Right lung (tissue), 5 donors: ENCODE data around the gene SOX30. TPM values are rescaled to one million over a fixed set of nuclear protein-coding genes. Genes with fewer than 3 reads are reported as not detected.

Experiments
- DNase-seq, 2 donors: peaks; one replicate each; pipeline ENCODE4 v3.0.0-alpha.2; 2013
- polyA plus RNA-seq, 5 donors: library from polyadenylated mRNA; unstranded; fragments of 120-200 nt; gene quantifications; one replicate each; pipeline versions ENCODE4 v1.2.1 to v1.2.3, GENCODE V29; 2013; ENCODE audit warnings: inconsistent platforms in 1 of 5, low replicate concordance in 1 of 5; ENCODE audit not compliant: insufficient read length in 5 of 5, insufficient read depth in 1 of 5

The SOX30 gene
- polyA plus RNA-seq, 5 donors, result 0.14 to 0.46 (median 0.23) TPM

DNA sequence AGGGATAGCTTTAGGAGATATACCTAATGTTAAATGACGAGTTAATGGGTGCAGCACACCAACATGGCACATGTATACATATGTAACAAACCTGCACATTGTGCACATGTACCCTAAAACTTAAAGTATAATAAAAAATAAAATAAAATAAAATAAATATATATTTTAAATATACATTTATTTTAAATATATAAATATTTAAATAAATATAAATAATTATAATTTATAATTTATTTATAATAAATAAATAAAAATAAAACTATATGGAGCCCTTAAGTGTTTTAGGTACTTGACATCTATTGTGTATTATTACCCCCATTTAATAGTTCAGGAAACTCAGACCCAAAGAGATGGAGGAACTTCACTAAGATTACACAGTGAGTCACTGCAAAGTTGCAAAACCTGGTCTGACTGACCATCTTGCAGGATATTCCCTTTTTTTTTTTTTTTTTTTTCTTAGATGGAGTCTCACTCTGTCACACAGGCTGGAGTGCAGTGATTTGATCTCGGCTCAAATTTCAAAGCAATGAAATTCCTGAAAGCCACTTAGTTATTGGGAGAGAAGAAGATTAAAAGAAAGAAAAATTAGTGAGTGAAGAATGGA is 13.3 kb upstream of the SOX30 start:
- DNase-seq, result no peak

DNA sequence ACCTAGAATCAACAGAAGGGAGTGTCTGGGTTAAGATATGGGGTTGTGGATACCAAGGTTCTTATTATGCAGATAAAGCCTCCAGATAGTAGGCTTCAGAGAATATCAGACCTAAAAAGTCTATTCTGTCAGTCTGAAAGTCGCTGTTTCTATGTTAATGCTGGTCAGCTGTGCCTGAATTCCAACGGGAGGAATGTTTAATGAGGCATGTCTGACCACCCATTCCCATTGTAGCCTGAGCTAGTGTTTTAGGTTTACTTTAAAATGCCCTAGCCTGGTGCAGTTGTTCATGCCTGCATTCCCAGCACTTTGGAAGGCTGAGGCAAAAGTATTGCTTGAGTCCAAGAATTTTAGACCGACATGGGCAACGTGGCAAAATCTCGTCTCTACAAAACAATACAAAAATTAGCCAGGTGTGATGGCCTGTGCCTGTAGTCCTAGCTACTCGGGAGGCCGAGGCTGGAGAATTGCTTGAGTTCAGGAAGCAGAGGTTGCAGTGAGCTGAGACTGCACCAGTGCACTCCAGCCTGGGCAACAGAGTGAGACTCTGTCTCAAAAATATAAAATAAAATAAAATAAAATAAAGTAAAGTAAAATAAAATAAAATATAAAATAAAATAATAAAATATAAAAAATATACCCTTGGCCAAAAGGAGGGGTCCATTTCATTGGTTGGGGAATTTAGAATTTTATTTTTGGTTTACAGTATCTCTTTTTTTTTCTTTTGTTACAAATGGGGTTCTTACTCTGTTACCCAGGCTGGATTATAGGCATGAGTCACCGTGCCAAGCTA is 7.8 kb upstream of the SOX30 start:
- no peak for DNase-seq

DNA sequence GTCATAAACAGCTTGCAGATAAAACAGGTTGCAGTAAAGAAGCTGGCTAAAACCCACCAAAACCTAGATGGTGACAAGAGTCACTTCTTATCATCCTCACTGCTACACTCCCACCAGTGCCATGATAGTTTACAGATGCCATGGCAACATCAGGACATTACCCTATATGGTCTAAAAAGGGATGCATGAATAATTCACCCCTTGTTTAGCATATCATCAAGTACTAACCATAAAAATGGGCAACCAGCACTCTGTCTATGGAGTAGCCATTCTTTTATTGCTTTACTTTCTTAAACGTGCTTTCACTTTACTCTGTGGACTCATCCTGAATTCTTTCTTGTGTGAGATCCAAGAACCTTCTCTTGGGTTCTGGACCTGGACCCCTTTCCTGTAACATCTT is 6.7 kb upstream of the SOX30 start:
- DNase-seq, result no peak

DNA sequence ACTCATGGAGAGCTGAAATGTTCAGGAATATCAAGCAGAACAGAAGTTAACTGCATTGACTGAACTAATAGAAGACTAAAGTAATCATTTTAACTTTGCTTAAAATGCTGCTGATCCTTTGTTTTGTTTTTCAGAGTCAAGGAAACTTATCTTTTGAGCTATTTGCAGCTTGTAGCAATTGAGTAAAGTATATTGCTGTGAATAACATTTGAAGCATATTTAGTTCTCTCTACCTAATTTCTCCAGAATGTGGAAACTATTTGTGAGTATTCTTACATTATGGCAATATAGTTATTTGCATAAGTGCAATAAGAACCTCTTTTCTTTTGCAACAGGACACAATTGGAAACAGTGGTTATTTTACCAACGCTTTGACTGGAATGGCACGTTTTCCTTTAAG is 5.3 kb upstream of the SOX30 start:
- no peak for DNase-seq

DNA sequence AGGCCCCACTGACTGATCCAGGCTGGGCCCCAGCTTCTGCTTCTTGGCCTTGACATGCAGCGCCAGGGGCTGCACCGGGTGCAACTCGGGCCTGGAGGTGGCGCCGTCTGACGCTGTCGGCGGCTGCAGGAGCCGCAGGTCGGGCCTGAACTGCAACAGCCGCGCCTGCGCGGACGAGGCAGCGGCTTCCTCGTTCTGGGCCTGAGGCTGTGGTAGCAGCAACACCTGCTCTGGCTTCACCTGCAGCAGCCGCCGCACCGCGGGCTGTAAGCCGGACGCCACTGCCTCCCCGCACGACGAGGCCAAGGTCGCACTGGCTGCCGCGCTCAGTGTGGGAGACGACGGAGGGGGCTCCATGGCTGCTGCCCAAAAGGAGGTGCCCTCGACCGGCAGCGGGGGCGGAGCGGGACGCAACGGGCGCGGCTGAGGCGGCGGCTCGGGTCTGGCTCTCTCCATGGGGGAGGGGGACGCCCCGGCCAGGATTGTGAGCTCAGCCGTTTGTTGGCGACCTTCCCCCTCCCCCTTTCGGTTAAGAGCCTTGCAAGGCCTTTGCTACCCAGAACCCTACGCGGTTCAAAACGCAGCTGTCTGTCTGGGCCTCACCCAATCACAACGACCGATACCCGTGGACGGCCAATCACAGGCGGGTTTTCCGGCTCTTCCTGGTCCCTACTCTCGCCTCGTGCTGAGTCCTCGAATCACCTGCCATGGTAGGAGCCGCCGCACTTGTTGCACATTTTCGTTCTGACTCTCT is 438 bp downstream of the SOX30 start:
- DNase-seq, result peak; percentile 37 to 38

DNA sequence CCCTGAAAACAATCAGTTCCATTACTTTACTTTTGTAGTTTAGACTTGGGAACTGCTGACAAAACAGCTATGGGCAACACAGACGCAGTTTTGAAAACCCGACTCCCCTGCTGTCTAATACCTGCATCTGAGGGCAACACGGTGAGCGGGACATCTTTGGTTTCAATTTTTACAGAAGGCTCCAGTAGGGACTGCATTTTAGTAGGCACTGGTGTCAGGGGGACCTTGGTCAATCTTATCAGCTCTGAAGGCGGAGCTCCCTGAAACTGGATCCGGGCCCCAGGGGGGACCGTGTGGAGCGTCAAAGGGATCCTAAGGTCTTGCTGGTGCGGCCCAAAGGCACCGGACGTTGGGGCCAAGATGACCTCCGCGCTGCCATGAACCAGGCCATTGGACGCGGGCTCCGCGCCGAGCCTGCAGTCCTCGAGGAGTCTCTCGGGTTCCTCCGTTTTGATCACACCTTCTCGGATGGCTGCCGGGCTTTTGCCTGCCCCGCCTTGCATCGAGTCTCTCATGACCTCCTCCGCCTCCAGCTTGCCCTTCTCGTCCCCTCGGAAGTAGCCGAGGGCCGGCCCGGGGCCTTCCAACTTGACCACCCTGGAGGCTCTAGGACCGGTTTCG is 1.1 kb downstream of the SOX30 start:
- DNase-seq, result no peak

DNA sequence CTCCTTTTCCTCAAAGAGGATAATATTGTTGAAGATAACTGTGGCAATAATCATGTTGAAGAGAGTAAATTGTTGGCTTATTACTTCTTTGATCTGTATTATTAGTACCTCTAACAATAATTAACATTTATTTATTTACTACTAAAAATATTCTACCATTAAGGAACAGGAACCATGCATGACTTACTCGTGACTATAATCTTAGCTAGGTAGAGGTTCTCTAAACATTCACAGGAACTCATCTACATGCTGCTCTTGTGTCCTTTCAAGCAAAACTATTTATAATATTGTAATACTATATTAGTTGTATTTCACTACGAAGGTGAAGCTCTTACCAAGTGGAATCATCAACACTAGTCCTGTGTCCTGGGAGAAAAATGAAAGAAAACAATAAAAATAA is 3.1 kb downstream of the SOX30 start:
- DNase-seq, result no peak

DNA sequence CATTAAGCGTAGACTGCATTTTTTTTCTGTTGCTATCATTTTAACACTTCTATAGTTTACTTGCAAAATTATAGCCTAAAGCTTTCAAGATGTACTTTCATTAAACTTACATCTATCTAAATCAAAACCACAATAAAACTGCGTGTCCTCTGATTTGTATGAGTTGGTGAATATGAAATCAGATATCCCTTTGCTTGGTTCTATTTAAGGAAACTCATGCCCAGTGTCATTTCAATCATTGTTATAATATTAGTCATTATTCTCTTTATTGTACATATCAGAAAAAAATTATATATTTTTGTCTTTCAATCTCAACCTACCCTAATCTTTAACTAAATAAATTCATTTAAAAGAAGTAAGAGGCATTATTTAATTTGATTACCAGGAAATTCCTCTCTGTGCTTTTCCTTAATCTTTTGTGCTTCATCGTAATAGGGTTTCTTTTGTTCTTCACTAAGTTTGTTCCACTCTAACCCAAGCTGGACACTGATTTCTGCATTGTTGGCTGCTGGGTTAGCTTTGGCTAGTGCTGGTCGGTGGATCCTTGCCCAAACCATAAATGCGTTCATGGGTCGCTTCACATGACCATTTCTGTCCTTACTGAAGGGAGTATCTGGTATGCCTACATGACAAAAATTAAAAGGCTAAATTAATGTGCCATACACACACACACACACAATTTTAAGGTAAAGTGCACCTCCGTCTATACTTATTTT is 3.8 kb downstream of the SOX30 start:
- no peak for DNase-seq

DNA sequence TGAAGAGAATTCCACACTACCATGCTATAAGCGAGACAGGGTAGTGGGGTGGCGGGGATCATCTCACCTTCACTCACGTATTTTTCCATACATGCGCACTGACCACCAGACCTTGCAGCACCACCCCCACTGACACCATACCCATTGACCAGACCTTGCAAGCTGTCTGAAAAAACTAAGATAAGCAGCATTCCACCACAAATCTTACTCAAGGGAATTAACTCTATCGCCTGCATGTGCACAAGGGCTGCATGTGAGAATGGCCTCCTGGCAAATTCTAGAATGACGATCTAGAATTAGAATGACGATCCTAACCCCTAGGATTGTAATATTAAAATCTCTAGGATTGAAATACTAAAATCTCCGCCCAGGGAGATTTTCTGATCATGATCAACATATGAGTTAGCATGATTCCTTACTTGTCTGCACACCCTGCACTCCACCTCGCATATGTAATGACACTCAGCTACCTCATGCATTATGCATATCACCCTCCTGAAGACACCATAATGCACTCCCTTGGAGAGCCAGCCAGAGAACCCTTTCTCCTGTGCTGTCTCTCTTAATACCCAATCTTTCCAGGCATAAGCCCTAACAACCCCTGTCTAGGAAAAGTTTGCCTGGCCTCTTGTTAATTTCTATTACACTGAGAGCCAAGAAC is 11.7 kb downstream of the SOX30 start:
- DNase-seq, result no peak

DNA sequence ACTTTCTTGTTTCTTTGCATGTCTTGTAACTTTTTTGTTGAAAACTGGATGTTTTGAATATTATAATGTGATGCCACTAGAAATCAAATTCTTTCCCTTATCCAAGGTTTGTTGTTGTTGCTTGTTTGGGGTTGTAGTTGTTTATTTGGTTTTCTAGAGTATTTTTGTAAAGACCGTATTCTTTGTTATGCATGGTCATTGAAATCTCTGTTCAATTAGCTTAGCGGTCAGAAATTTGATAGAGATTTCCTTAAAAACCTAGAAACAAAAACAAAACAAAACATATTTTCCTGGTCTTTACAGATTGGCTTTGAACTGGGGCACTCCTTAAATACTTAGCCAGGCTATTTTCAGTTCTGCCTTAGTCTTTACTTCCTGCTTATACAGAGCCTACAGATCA is 21.9 kb downstream of the SOX30 start:
- DNase-seq, result no peak

DNA sequence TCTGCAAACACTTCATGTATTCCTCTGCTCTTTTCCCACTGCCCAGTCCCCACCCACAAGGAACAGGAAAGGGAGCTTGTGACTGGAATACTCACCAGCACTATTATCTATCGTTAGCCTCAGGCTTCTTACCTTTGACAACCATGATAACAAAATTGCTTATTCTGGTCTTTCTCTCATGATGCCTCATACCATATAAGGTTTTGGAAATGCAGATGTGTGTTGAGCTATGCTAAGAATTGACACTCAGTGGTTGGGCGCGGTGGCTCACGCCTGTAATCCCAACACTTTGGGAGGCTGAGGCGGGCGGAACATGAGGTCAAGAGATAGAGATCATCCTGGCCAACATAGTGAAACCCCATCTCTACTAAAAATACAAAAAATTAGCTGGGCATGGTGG is 25.4 kb downstream of the SOX30 start:
- no peak for DNase-seq

DNA sequence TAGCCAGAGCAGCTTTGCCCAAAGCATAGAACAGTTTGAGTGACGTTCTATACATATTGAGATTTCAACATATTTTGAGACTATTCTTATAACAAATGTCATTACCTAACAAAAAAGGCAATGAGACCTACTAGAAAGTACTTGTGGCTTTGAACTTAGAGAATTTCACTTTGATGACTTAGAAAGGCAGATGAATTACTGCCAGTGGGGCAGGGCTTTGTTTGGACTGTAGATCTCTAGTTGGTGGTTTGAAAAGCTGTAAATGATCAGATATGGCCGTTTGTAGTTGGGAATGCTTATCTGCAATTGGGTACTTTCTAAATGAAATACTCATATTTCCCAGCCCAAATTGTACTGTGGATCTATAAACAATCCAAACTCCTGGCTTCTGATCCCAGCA is 28.1 kb downstream of the SOX30 start:
- DNase-seq, result no peak

DNA sequence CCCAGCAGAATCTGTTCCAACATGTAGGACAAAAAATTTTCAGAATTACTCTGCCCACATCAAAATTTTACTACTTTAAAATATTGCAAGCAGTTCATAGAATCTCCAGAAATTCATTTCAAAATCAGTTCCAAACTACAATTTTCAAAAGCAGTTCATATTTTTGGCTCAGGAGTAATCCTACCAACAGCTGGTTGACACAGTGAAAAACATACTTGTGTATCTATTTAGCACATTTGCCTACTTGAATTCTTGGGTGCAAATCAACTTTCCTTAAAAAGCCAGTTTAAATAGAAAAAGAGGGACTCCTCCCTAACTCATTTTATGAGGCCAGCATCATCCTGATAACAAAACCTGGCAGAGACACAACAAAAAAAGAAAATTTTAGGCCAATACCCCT is 31.5 kb downstream of the SOX30 start:
- DNase-seq, result no peak

DNA sequence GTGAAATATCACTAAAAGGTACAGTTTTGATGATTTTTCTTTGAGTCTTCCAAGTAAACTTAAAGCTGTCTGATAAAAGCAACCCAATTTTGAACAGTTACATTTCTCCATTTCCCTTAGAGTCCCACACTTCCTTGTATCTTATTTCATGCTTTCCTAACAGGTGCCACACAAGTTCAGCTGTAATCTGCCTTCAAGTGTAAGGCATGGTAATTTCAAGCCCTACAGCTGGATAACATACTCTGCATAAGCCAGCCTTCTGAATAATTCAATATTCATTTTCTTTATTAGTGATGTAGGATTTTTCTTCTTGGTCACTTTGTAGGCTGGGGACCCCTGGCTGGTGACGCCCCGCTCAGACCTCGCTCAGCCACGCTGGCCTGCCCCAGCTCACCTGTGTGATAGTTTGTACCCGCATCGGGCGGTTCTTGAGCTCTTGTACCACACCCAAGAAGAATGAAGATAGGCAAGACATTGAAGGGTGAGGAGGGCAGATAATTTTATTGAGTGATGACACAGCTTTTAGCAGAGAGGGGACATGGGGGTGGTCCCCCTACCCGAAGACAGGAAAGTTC is 34.0 kb downstream of the SOX30 start:
- no peak for DNase-seq

DNA sequence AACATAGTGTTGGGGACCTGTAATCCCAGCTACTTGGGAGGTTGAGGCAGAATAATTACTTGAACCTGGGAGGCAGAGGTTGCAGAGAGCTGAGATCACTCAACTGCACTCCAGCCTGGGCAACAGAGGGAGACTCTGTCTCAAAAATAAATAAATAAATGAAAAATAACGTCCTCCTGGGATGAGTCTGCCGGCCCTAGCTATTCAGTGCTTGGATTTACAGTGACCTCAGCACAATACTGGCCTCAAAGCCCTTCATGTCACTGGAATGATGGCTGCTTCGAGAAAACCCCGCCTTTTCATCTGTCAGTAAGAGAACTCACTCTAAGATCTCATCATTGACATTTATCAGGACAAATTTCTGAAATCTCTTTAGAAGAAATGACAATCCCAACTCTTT is 35.5 kb downstream of the SOX30 start:
- DNase-seq, result no peak

DNA sequence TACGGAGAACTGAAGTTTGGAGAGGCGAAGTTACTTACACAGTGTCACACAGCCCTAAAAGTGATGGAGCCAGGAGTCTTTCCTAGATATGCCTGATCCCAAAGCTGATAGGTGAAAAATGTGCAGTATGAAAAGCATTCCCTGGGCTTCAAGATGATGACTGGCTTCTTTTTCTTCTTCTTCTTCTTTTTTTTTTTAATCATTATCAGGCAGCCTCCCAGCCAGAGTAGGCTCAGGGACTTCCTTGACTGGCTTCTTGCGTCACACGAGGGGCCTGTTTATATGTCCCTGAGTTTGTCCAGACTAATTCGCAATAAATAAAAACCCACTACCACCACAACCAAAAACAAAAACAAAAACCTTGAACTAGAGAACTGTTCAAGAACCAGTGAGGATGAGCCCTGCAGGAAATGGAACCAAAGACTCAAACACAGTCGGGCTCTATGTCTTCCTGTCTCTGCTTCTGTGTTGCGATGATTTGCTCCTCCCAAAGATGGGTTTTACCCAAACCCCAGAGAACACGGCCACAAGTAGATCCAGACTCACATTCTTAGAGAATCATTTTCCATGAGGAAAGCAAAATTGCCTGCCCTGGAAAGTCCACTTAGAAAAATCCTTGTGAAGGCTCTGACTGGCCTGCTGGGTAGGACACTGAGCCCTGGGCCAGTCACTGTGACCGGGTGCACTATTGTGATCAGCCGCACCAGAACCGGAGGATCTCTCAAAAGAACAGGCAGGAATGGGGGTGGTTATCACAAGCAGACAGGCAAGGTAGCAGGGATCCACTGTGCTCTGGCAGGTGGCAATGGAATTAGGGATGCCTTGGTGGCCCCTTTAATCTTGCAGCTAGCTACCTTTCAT is 38.6 kb downstream of the SOX30 start:
- DNase-seq, result no peak

DNA sequence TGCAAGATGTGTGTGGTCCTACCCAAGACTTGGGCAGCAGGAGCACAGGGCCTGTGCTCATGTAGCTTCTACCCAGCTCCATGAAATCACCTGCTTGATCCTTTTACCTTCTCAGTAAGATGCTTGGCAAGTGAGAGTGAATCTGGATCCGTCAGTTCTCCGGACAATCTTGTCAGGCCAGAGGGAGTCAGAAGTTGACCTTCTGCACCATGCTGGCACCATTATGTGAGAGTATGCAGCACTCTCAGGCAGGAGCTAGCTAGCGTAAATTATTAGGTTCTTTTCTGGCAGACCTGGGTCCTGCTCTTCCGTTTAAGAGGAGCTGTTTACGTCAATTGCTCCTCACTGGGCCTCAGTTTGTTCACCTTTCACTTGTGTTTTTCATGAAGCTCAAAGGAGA is 39.7 kb downstream of the SOX30 start:
- DNase-seq, result no peak

DNA sequence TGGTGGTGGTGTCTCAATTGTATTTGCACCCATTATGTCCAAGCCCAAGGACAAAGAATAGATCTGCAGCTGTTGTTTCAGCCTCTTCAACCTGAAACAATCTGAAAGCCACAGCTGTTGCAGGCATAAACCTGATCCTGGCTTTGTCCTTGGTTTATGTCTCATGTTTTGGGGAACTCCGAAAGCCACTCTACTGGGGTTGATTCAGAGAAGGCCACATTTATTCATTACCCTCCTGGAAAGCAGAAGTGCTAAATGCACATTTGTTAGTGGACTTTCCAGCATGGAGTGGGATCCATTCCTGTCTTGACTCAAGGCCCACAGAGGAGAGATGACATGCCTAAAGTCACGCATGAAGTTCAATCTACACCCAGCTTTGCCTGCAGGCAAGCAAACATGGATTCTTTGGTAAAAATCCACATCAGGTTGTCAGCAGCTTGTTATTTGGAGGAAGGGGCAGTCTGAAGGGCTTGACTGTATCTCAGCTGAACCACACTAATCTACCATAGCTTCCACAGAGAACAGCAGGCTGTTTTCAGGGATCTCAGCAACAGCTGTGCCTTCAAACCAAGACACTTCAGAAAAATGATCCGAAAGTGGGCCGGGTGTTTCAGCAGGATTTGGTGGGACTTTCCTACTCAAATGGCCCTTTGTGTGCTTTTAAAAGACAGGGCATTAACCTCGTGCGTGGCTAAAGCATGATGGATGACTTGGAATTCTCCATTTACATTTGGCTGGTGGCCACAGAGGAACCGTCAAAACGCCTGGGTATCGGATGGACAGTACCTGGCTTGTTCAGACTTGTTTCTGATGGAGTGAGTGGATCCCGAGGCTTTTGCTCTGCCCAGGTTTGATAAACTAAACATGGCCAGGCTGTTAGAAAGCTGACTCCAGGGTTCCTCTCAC is 40.4 kb downstream of the SOX30 start:
- DNase-seq, result no peak

DNA sequence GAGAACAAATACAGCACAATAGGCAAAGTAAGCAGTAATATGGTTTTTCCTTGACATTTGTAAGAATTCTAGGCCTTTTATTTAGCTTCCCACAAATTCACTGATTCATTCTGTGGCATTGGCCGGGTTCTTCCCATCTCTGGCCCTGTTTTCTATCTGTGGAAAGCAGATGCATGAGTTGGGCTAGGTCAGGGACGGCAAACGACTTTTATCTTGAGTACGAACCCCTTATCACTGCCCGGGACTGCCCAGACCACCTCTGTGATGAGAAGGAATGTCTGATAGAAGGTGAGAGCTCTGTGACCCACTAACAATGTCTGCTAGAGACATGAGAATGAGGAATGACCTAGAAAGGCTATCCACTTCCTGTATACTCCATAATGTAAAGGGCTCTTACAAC is 41.2 kb downstream of the SOX30 start:
- no peak for DNase-seq
